Lung microvascular endothelial cell (primary cell): ENCODE data around the gene XPO5. TPM values are rescaled to one million over a fixed set of nuclear protein-coding genes. Genes with fewer than 3 reads are reported as not detected.

Experiments used
- DNase-seq, 2 donors: peaks; one replicate each; pipeline versions ENCODE4 v3.0.0 to v3.0.0-alpha.2; 2010; ENCODE audit warnings: low read depth in 2 of 2
- total RNA-seq: library from RNA; depleted of rRNA; stranded (reverse); fragments of >200 nt; gene quantifications from 2 replicates; pipeline ENCODE4 v1.2.1, GENCODE V29; 2014

The XPO5 gene
- total RNA-seq, 1 donor from 2014 or later: 23.4 TPM

DNA sequence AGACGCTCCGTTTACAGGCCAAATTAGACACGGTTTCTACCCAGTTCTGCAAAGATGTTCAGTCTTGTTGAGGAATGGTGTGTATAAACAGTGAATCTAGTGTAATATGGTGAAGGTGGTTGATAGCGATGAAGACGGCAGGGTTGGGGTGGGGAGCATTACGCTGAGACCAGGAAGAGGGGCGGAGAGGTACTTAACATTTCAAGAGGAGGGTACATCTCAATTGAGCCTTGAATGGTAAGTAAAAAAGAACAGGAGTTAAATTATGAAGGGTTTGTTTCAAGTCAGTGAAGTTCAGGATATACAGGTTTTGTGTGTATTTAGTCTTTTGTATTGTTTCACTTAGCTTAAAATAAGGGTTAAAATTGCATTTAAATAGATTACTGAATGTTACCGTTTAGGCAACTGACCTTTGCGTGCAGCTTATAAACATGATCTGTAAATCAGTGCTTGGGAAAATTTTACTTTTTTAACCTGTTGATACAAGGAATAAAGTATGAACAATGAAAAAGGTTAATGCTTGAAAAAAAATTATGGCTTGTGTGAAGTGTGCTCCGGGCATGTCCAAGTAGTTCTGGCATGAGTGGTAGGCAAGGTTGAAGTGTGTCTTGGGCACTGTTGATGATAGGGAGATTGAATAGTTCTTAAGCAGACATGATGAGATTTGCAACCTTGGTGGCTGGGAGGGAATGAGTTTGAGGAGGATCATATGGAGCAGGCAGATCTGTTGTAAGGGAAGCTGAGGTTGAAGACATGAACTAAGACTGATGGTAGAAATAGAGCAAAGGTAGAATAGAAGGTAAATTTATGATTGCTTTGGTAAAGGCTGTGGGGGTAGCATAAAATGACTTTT lies 58.1 kb downstream of the XPO5 start:
- peak in 1 of 2 donors; percentile 14 for DNase-seq

DNA sequence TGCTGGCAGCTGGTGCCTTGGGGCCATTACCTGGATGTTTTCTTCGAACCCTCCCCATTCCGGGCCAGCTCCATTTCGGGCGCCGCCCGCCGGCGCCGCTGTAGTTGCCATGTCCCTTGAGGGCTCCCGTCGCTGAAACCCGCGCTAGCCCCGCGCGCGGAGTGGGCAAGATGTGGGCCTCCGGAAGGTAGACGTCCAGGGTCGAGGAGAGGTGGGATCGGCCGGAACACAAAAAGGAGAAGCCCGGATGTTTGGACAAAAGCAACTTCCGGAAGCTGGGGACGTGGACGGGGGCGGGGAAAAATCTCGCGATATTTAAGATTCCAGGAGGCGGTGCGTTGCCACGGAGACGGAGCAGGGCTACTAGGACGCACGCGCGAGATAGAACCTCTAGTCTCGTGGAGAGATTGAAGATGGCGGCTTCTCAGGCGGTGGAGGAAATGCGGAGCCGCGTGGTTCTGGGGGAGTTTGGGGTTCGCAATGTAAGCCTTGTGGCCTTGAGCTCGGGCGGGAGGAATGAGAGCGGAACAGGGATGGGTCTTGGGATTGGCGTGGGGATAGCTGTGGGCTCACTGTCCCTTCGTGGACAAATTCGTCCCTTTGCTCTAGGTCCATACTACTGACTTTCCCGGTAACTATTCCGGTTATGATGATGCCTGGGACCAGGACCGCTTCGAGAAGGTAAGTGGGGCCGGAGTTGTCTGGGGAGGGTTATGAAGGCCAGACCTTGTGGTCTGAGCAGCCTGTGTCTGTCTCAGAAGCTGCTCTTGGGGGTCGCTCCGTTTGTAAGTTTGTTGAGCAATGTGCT lies 58.9 kb downstream of the XPO5 start, which contains the start of the genes POLR1C and YIPF3:
TSS of gene POLR1C (plus strand) at position 393 of the 808 bp plus-strand sequence. CDS start at position 414, 21 bp downstream.
TSS of gene YIPF3 (minus strand) at position 230 of the 808 bp plus-strand sequence. CDS start at position 111, 119 bp downstream.
- peak; percentile 98 for DNase-seq

DNA sequence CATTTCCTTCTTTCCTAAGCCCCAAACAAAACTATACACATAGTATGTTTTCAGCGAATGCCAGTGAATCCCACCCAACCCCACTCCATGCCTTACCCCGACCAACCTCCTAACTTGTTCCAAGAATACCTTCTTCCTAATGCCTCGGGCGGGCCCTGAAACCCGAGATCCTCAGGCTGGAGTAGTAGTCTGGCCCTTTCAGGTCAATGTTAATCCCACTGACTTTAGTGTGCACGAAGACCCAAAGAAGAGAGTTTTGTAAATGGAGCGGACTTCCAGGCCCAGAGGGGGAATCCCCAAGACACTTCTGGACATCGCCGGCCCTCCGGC lies 59.5 kb downstream of the XPO5 start:
- DNase-seq: no peak

DNA sequence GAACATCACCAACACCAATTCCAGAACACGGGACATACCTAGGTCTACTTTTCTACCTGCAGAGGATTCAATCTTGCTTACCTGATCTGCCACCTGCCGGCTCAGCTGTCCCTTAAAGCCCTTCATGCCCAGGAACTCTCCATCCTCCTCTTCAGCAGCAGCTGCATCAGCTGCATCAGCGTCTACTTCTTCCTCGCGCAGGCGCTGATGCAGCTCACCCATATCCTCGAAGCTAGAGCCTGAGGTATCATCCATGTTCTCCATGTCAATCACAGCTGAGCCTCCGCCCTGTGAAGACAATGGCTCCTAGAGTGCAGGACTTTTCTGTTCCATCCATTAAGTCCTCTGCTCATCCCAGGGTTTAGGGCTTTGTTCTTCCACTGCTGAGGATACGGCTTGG lies 60.0 kb downstream of the XPO5 start:
- peak in 1 of 2 donors; percentile 23 for DNase-seq

DNA sequence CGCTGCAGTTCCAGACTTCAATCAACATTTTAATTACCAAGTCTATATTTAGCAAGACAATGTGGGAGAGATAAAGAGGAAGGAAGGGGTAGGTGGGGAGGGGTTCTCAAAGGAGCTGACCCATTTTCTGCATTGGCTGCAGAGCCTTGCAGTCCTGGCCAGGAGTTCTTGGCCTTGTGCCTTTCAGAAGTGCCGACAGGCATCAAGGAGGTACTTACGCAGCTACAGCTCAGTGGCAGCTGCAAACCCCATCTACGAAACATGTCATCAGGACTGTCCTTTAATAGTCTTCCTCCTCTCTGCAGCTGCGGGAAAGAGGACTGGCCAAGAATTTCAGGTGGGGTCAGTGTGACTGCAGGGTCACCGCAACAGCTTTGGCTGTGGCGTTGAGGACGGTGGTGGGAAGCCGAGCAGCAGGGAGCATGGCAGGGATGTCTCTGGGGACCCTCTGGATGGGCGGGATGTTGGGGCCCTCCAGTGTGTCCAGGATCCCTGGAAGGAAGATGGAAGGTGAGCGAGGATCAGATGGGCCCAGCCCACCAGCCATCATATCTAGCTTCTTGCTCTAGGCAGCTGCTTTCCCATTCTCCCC lies 63.9 kb downstream of the XPO5 start:
- no peak for DNase-seq

DNA sequence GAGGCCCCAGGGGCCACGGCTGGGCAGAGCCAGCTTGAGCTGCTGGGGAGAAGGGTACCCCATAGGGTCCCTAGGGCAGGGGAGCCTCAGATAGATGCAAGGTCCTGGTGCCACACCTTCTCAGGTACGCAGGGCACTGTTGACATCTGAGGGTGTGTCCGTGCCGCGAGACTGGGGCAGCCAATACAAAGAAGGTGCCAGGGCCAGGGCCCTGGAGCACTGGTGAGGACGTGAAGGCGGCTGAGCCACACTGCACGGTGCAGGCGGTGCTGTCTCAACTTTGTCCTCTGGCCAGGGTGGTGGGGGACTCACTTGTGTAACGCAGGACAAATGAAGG lies 65.0 kb downstream of the XPO5 start:
- no peak for DNase-seq

DNA sequence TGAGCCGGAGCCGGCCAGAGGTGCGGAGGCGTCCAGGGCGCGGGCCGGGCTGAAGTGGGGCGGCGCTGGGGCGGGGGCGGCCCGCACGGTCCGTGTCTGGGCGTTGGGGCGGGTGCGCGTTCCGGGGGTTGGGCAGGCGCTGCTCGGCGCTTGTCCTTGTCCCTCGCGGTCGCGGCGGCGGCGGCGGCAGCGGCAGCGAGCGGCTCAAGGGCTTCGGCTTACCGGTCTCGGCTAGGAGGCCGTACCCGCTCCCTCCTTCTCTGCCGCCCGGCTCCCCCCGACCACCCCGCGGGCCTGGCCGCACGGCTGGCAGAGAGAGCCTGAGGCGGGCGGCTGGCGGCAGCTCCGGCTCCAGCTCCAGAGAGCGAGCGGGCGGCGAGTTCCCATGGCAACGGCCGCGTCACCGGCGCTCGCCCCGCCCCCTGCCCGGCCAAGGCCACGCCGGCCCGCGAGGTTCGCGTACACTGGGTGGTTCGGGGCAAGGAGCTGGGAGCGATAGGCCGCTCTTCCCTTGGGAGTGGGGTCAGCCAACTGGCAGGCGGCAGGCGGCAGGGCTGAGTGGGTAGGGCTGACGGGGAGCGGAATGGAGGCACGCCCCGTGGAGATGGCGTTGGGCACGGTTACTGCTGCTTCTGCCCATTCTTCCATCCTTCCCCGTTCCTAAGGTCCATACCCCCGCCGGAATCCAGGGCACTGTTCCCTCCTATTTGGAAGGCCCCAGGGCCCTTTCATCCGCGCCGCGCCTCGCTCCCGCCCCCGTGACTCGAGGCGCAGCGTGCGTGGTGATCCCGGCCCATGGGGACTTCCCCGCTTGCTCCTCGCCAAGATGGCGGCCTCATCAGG lies 65.6 kb downstream of the XPO5 start, which contains the start of gene LRRC73:
TSS of gene LRRC73 (minus strand) at position 363 of the 843 bp plus-strand sequence. CDS start 561 bp downstream, outside the sequence.
- DNase-seq: peak; percentile 82 to 85

DNA sequence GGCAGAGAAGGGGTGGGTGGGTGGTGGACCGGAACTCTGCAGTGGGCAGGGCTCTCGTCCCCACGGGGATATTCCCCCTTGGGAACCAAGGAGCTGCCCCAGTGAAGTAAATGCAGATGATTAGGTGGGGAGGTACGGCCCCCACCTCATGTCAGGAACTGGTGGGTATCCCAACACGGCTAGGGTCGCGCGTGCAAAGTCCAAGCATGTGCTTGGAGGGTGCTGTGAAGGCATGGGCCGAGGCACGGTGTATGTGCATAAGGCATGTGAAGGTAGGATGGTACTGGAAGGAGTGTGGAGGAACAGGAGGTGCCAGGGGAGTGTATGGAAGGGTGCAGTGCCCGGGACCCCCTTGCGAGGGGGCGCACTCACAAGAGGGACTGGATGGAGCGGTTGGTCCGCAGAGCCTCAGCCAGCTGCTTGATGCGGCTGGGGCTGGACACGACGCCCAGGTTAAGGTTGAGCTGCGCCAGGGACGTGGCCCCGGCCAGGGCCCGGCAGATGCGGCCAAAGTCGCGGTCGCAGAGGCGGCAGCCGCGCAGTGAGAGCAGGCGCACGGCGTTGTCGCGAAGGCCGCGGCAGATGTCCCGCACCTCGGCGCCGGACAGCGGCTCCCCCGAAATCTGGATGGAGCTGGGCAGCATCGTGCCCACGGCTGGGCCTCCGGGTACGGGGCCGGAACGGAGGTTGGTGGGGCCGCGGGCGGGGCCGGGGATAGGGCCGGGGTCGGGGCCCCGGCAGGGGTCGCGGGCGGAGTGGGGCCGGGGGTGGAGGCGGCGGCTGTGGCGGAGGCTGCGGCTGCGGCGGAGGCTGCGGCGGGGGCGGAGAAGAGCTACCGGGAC lies 66.5 kb downstream of the XPO5 start:
- peak in 1 of 2 donors; percentile 18 for DNase-seq

DNA sequence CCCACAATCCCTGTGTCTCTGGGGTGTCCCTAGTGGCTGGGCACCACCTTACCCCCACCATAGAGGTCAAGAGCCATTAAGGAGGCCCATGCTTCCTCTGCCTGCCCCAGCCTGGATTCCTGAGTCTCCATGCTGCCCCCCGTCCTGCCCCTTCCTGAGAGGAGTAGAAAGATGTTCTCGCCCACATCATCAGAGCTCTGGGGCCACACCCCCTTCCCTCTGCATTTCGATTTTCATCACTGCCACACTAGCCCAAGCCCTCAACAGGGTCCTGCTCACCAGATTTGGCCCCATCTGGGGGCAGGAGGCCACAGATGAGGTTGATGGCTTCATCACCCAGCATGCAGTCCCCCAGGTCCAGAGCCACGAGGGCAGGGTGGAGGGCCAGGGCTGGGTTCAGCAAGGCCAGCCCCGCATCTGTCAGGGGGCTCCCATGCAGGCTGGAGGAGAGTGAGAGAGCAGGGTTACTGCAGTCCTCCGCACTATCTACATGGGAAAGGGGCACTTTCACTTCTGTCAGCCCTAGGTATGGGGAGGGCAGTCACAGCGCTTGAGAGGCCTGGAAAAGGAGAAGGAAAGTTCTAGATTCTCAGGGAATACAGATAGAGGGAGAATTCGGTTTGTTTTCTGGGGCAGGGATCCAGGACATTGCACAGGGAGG lies 67.2 kb downstream of the XPO5 start:
- no peak for DNase-seq

DNA sequence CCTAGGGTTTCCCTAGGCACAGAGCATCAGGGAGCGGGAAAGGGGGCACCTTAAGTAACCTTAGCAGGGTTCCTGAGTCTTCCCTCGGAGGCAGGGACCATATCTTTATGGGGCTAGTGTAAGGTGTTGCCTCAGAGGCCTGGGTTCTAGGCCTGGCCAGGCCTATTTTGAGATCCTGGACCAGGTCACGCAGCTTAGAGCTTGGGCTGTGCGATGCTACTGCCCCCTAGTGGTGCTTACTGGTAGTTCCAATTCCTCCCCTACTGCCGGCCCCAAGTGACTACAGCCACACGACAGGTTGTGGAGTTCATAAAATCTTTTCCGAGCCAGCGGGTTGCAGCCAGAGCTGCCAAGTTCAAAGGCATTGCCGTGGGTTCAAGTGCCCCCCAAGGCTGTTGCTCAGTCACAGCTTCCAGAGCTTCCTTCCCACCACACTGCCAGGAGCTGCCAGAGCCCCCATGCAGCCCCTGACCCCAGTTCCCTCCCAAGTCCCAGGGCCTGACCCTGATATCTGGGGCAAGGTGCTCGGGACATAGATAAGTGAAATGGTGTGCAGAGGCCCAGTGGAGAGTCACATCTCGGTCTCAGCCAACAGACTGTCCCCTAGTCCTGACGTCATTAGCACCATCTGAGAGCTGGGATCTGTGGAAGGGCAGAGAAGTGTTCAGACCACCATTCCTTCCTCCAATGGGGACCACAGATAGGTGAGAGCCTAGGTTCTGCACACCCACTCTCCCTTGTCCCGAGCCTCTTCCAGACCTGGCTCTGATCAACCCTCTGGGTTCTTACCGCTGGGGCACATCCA lies 69.0 kb downstream of the XPO5 start:
- peak; percentile 85 to 93 for DNase-seq

DNA sequence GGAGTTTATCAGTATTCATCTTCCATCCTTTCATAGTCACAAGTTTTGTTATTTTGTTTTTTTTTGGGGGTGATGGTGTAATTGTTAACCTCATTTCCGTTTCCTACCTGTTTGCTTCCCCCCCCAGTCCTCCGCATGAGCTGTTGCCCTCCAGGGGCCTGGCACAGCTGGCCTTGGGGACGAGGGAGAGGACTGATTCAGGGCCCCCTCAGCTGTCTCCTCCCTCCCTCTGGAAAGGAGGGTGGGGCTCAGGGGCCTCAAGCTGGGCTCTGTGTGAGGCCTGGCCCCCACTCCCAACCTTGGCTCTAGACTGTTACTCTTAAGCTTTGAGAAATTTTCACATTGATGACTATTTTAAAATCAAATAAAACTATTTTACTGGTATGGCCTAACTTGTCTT lies 69.7 kb downstream of the XPO5 start:
- no peak for DNase-seq

DNA sequence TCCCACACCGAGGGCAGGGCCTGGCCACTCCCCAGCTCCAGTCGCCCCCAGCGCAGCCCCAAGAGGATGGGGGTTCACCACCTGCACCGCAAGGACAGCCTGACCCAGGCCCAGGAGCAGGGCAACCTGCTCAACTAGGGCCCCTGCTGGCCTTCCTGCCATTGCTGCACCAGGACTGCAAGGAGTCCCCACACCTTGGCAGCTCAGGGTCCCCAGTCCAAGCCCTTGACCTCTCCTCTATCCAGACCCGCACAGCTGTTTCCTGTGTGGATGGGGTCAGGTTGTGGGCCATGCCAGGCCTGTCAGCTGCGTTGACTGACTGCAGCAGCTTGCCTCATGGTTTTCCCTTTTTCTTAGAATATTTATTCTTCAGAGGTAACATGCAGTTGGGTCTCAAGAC lies 70.1 kb downstream of the XPO5 start:
- DNase-seq: peak in 1 of 2 donors; percentile 40

DNA sequence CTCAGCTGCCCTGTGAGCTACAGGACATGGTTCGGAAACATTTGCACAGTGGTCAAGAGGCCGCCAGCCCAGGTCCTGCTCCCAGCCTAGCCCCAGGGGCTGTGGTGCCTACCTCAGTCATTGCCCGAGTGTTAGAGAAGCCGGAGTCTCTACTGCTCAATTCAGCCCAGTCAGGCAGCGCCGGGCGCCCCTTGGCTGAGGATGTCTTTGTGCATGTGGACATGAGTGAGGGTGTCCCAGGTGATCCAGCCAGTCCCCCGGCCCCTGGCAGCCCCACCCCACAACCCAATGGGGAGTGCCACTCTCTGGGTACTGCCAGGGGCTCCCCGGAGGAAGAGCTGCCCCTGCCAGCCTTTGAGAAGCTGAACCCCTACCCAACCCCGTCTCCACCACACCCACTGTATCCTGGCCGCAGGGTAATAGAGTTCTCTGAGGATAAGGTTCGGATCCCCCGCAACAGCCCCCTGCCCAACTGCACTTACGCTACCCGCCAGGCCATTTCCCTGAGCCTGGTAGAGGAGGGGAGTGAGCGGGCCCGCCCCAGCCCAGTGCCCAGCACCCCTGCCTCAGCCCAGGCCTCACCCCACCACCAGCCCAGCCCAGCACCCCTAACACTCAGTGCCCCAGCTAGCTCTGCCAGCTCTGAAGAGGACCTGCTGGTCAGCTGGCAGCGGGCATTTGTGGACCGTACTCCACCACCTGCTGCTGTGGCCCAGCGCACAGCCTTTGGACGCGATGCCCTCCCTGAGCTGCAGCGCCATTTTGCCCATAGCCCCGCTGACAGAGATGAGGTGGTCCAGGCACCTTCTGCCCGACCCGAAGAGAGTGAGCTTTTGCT lies 70.9 kb downstream of the XPO5 start:
- no peak for DNase-seq

DNA sequence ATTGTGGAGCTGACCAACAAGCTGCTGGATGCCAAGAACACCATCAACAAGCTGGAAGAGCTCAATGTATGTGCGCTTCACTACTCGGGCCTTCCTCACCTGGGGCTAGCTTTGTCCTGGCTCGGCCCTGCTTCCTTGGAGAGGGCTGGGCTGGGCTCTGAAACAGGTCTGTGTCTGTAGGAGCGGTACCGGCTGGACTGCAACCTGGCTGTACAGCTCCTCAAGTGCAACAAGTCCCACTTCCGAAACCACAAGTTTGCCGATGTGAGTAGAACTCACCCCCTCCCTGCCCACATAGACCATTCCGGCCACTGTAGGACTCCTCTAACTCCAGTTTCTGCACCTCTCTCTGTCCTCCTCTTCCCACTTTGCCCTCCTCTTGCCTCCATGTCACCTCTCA lies 72.4 kb downstream of the XPO5 start:
- DNase-seq: no peak

DNA sequence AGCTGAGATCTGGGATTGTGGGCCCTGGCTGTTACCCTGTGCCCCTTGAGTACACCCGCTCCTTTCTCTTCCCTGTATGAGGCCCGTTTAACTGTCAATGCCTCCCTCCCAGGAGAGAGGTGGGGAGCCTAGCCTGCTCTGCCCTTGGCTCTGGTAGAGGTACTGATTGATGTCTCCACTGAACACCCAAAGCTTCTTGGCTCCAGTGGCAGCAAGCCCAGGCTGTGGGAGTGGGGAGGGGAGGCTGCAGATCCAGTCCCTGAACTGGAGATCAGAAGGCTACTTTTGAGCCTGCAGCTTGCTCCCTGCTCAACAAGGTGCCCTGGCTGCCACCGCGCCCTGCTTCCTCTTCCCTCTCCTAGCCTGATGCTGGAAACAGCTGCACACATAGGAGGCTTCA lies 73.2 kb downstream of the XPO5 start:
- DNase-seq: no peak

DNA sequence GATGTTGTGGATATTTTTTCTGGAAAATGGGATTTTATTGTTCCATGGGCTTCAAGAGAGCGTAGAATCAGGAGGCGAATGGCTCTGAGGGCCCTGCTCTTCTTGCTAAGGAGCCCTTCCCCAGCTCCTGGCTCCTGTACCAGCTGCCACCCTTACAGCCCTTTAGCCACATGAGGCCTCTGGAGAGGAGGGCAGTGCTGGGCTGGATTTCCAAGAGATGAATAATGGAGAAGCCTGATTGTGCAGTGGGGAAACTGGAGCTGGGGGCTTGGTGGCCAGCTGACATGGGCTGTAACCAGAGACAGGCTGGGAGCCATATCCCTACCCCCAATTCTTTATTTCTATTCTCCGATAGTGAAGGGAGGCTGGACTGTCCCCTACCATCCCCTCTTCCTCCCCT lies 74.9 kb downstream of the XPO5 start:
- no peak for DNase-seq

DNA sequence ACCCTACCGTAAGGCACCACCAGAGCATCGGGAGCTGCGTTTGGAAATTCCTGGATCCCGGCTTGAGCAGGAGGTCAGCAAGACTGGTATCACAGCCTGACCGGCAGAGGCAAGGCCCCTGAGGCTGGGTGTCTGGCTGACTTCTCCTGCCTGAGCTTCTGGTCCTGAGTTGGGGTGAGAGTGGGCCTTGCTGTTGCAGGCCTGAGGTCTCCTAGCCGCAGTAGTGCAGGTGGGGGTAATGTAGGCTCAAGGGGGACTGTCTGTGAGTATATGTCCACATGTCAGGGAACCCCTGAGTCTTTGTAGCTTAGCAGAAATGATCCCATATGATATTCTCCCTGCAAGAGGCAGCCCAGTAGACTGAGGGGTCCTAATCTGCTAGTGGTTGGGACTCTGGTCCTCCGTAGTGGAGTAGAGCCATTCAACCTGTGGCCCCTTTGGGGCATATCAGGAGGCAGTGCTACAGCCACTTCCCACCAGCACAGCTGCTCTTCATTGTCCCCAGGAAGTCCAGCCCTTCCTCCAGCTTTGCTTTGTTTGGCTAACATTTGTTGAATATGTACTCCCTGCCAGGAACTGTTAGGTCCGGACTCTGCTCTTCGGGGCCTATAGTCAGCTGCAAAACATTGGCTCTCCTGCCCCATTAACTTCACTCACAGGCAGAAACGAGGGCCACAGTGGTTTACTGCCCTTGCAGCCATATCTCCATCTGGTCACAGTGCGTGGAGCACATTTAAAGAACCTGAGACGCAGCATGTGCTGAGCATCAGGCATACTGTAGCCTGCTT lies 76.6 kb downstream of the XPO5 start:
- peak; percentile 69 to 94 for DNase-seq
